CD4-positive, alpha-beta T cell treated with Interleukin-2 at 100 ng/mL for 4 hours (primary cell): Measurements from ENCODE around the gene CMTM4.
"Not testable (repeated sequence)": the region's sequence is repeated elsewhere in the genome, so short reads cannot be mapped to it uniquely, and the experiment has no call there.

Source experiments
- DNase-seq: peaks from one replicate; pipeline ENCODE4 v3.0.0-alpha.2; 2020; ENCODE audit warnings: low spot score

Gene CMTM4

DNA sequence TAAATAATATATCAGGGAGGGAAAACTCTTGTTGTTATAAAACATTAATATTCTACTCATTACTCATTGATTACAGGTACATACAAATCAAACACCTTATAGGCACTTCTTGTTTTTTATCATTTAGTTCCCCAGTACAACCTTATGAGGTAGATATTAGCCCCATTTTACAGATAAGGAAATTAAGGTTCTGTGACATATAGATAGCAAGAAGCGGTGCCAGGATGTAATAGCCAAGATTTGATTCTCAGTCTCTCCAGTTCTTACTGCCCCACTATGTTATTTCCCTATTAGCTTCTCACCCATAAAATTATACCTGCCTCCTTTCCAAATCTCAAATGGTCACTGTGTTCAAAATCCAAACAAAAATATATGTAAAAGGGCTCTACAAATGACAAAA is 55.2 kb downstream of the CMTM4 start:
- DNase-seq: no peak

DNA sequence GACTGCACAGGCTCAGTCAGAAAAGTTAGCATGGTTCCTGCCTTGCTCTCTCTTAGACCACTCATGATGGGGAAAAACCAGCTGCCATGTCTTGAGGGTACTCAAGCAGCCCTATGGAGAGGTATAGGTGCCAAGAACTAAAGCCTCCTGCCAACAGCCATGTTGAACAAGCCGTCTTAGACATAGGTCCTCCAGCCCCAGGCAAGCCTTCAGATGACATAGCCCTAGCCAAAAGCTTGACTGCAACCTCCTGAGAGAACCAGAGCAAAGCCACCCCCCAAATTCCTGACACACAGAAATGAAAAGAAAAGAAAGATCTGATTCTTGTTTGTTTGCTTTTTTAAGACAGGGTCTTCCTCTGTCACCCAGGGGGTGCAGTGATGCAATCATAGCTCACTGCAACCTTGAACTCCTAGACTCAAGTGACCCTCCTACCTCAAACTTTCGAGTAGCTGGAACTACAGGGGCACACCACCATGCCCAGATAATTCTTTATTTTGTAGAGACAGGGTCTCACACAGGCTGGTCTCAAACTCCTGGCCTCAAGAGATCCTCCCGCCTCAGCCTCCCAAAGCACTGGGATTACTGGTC is 55.7 kb downstream of the CMTM4 start:
- DNase-seq: no peak

DNA sequence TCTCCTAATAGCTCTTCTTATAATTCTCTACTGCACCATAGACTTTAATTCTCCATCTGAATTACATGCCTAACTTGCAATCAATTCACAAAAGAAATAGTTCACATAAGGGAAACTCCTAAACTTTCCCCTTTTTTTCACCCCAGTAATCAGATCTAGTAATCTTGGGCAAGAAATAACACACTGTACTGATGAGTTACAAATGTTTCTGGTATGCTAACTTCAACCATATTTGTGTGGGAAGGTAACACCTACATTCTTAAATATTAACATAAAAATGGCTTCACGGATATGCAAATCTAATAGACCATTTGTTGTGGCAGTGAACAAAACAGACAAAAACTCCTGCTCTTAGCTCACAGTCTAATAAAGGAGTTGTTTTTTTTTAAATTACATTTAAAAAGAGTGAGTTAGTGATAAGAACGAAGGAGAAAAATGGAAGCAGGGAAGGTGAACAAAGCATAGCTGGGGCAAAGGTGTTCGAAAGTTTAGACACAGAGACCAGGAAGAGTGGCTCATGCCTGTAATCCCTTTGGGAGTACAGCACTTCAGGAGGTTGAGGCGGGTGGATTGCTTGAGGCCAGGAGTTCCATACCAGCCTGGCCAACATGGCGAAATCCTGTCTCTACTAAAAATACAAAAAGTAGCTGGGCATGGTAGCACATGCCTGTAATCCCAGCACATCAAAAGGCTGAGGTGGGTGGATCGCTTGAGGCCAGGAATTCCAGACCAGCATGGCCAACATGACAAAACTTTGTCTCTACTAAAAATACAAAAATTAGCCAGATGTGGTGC is 57.3 kb downstream of the CMTM4 start:
- no peak for DNase-seq

DNA sequence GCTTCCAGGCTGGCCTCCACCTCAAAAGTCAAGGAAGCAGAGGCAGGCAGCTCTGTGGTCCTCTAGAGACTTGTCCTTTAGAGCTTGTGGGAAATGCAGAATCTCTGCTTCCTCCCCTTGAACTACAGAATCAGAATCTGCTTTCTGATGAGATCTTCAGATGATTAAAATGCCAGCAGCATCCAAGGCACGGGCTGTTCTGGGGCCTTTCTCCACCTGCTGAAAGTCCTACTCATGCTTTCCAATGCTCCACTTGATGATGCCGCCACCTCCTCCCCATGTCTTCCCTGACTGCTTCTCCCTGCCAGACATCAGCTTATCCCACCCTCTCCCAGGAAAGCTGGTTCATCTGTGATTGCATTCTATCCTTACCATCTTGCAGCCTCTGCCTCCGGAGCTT is 58.7 kb downstream of the CMTM4 start:
- DNase-seq: no peak

DNA sequence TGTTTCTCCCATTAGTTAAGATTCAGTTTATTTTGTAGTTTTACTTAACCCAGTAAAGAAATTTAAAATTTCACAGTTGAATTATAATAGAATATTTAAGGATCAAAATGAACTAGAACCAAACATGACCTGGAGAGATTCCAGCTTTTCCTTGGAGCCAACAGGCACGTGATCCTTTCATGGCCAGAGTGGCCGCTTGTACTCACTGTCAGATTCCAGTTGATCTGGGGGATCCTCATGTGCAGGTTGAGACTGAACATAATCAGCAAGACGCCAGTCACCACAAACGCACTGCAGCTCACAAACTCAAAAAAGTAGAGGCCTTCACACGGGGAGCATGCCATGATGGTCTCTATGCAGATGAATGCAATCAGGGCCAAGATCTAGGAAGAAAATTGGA is 60.3 kb downstream of the CMTM4 start:
- no peak for DNase-seq

DNA sequence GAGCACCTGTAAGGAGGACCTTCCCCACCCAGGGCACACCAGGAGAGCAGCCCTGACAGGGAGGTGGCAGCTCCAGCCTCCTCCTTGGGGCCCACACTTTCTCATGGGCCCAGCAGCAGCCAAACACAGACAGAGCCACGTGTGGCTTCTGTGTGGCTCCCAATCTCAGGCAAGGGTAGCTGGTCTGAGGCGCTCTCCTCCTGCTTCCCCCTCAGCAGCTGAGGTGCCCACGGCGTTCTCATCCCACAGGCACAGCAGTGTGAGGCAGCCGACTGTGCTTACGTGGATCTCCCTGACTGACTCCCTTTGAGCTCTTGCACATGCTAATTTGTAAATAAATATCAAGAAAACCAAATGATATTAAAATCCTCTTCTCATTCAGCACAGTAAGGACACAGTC is 61.1 kb downstream of the CMTM4 start:
- DNase-seq: no peak

DNA sequence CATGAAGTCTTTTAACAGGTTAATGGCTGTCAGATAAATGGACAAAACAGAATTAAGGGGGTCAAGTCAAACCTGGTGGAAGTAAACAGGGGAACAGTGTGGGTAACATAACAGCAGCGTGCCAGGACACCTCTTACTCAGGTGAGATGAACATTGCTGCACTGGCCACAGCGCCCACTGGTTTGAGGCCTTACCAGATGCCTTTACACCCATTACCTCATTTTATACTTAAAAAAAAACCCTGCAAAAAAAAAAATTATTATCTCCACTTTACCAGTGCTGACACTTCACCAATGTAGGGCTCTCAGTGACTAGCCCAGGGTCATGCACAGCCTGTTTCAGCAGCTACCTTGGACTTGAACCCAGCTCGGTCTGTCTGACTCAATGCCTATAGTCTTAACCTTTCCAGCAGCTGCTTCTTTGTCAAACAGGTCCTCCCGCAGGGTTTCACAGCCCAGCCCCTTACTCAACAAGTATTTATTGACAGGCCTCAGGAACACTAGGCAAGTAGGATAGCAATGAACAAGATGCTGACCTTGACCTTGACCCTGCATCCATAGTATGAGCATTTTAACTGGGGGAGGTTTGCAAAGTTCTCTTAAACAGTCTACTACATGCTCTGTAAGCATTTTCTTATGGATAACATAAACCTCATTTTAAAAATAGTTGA is 61.9 kb downstream of the CMTM4 start:
- no peak for DNase-seq

DNA sequence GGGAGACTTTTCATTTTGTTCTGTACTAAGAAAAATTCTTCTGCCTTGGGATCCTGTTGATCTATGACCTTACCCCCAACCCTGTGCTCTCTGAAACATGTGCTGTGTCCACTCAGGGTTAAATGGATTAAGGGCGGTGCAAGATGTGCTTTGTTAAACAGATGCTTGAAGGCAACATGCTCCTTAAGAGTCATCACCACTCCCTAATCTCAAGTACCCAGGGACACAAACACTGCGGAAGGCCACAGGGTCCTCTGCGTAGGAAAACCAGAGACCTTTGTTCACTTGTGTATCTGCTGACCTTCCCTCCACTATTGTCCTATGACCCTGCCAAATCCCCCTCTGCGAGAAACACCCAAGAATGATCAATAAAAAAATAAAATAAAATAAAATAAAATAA is 65.0 kb downstream of the CMTM4 start:
- DNase-seq: not testable (repeated sequence)

DNA sequence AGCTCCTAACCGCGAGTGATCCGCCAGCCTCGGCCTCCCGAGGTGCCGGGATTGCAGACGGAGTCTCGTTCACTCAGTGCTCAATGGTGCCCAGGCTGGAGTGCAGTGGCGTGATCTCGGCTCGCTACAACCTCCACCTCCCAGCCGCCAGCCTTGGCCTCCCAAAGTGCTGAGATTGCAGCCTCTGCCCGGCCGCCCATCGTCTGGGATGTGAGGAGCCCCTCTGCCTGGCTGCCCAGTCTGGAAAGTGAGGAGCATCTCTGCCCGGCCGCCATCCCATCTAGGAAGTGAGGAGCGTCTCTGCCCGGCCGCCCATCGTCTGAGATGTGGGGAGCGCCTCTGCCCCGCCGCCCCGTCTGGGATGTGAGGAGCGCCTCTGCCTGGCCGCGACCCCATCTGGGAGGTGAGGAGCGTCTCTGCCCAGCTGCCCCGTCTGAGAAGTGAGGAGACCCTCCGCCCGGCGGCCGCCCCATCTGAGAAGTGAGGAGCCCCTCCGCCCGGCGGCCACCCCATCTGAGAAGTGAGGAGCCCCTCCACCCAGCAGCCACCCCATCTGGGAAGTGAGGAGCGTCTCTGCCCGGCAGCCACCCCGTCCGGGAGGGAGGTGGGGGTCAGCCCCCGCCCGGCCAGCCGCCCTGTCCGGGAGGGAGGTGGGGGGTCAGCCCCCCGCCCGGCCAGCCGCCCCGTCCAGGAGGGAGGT is 65.8 kb downstream of the CMTM4 start:
- DNase-seq: not testable (repeated sequence)

DNA sequence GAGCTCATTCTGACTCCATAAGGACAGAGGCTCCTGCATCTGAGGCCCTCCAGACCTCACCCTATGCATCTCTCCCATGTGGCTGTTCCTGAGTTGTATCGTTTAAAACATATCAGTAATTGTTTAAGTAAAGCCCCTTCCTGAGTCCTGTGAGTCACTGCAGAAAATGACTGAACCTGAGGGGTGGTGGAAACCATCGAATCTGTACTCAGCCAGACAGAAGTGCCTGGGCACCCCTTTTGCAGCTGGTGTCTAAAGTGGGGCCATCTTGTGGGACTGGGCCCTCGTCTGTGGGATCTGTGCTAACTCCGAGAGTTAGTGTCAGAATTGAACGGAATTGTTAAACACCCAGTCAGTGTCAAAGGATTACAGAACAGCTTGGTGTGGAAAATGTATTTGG is 66.7 kb downstream of the CMTM4 start:
- DNase-seq: no peak

DNA sequence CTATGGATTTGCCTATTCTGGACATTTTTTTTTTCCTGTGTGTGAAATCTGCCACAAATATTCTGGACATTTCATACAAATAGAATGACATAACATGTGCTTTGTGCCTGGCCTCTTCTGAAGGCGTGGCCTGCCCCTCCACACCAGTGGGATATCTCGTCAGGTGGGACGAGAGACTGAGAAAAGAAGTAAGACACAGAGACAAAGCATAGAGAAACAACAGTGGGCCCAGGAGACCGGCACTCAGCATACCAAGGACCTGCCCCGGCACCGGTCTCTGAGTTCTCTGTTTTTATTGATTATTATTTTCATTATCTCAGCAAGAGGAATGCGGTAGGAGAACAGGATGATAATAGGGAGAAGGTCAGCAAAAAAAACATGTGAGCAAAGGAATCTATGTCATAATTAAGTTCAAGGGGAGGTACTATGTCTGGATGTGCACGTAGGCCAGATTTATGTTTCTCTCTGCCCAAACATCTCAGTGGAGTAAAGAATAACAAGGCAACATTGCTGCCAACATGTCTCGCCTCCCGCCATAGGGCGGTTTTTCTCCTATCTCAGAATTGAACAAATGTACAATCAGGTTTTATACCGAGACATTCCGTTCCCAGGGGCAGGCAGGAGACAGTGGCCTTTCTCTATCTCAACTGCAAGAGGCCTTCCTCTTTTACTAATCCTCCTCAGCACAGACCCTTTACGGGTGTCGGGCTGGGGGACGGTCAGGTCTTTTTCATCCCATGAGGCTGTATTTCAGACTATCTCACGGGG is 68.7 kb downstream of the CMTM4 start:
- DNase-seq: not testable (repeated sequence)

DNA sequence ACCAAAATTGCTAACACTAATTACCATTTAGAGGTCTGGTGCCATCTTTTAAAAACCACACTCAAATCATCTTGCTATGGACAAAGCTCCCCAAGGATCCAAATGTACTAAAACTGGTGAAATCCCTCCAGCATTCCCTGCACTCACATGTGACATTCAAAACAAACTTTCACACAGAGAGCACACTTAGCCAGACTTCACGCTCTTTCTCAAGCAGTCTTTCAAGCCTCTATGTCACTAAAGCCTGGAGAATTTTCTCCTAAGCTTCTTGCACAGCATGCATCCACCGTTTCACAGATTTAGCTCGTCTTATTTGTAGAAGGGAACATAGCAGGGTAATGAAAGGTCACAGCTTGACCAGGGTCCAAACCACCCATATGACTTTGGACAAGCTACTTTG is 72.8 kb downstream of the CMTM4 start:
- DNase-seq: no peak

DNA sequence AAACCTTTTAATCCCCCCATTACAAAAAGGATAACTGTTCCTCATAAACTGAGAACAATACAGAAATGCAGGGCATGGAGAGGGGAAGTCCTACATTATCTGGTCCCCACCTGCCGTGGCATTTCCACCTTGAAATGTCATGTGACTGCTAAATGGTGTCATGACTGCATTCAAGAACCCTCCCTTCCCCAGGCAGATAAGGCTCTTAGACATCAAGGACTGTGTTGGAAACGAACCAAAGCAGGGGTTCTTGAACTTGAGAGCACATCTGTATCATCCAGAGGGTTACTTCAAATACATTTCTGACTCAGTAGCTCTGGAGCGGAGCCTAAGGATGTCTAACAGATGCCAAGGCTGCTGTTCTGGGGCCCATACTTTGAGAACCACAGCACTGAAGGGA is 73.7 kb downstream of the CMTM4 start:
- no peak for DNase-seq

DNA sequence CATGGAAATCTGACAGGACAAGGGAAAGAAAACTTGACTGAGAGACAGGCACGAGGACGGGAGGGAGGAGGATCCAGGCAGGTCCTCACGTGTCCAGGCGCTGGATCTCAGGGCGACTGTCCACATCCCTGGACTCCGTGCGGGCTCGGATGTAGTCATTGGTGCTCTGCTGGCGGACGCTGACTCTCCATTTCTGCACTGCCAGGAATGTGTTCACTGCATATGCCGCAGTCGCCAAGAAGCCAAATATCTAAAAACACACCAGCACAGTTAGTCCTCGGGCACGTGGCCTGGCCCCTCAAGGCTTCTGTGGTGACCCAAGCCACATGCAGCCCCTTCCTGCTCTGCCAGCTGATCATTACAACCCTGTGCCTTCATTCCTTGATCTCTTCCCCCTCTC is 74.6 kb downstream of the CMTM4 start:
- no peak for DNase-seq

DNA sequence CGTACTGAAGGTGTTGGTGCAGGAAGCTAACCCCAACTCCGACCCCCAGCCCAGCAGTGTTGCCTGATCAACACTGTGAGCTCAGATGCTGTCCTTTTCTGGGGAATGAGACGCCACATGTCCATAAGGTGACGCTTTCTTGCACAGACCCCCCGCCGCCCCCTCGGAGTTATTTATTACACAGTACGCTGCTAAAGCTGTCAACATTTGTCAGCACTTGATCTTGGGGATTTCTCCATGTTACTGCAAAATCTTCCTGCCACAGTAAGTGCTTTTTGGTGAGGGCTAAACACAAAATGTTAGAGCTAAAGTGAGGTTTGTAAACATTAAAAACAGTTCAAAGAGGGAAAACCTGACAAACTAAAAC is 76.1 kb downstream of the CMTM4 start:
- no peak for DNase-seq

DNA sequence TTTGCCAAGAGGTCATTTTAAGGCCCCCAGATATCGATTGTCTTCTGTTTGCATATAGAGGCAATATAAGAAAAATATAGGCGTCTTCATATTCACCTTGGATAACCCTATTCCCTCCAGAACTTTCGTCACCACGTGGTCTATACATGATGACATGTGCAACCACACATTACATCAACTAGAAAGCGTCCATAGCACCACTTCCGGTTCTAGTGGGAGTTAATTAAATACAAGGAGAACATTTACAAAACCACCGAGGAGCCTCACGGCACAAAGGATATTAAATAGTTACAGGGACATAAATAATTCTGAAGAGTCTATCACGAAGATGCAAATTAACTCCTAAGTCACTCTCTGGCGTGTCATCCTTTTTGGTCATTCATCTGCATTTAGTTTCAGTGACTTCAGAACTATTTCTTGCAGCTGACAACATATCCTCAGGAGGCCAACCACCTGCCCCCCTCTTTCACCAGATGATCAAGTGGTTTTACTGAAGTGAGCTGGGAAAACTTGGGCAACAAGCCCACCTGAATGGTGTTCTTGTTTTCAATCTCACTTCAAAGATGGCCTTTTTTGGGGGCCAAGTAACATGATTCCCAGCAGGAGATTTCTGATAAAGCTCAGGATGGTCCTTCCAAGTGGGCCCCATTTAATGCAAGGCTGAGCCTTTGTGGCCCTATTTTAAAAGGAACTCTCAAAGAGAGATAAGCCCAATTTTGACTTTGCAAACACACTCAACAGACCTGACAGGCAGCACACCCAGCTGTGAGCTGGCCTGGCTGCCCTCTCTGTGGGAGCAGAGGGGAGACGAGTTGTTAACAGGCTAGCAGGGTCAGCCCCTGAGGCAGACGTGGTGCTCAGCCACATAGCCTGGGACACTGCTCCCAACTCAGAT is 76.8 kb downstream of the CMTM4 start:
- no peak for DNase-seq

DNA sequence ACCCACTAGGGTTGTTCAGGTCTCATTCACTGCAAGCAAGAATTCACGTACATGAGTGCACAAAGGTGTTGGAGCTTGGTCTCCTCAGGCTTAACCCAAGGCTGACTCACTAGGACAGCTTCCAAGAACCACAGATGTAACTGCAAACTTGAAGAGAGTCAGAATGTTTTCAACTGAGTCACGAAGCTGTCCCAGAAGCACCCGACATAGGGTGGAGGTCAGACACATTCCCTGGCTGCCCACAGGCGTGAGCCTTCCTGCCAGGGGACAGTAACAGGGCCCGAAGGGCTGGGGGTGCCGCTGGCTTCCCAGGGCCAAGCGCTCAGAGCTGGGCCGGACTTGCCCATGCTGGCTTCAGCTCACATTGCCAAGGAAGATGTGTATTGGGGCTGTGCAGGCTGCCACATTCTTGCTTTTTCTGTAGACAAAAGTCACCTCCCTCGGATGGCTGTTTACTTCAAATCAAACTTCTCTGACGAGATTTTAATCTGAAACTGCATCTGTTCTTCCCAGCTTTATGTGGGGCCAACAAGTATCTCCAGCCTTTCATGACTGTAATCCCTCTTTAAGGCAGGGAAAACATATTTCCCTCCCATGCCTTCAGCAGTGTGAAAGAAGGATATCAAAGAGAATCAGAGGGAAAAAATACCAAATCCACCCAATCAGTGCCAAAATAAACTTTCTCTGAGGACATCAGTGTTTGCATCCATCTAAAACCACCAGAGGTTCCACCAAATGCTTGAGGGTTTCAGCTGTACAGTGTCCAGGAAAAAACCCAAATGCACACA is 77.8 kb downstream of the CMTM4 start:
- DNase-seq: no peak

DNA sequence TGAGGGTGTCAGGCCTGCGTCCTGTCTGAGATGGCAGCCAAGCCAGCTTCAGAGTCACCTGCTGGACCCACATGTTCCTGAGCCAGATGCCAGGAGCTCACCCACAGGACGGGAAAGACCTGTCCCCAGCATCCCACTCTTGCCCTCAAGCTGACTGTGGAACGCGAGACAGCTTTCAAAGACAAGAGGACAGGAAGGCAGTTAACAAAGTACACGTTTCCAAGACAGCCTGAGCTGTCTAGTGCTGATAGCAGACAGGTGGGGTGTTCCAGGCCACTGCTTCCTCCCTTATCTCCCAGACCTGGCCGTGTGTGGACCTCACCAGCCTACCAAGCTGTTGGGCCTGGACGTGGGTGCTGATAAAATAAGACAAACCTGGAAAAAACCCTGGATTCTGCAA is 78.8 kb downstream of the CMTM4 start:
- no peak for DNase-seq

DNA sequence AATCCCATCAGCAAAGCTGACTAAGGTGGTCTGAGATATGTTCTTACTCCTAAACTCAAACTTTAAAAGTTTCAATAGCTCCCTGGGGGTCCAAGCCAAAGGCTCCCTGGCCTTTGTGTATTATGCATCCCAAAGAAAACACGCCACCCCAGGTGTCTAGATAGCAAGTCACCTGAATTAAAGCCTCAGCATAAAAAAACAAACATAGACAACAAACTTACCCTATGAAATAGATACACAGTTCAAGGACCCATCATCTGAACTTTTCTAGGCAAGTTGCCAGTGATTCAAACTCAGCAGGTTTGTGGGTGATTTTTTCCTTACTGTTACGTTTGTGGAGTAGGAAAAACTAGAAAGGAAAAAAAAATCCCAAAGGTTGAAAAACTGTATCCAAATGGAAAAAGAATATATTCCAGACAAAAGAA is 79.5 kb downstream of the CMTM4 start:
- DNase-seq: no peak

DNA sequence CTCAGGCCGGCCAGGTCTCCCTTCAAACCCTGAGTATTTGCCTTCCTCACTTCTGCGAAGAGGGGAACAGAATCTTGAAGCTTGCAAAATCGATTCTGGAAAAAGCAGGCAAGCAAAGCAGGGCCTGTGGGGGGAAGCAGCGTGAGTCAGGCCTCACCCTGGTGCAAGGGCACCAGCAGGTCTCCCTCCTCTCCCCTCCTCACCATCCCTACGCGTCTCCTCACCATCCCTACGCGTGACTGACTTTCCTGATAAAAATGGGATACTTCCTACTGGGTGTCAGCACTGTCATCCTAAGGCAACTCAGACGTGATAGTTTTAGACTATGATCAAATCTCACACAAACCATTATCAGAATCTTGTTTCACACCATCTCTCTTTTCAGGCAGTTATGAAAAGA is 80.0 kb downstream of the CMTM4 start:
- no peak for DNase-seq
